WTC11 (cell line): ENCODE measurements around the gene CEACAM3. TPM values are rescaled to one million over a fixed set of nuclear protein-coding genes. Genes with fewer than 3 reads are reported as not detected.

Experiments
- ATAC-seq: fragments of 200-7000 bp; cut with Tn5 transposase; 2 replicates; pipeline ENCODE4 v1.10.0; 2021; ENCODE audit warnings: mild to moderate bottlenecking, moderate library complexity
- CTCF ChIA-PET: fragments of 300-600 bp; sonication (Branson Sonifier 250); formaldehyde crosslinking; loops from one replicate; lab custom pipeline; 2021; ENCODE audit warnings: antibody characterized with exemption; lab: Charles Lee
- POLR2A ChIA-PET: fragments of 350-600 bp; sonication (Branson Sonifier 250); formaldehyde crosslinking; loops from one replicate; lab custom pipeline; 2021; ENCODE audit warnings: antibody characterized with exemption; lab: Charles Lee
- DNase-seq: peaks from one replicate; pipeline ENCODE4 v3.0.0; 2021; ENCODE audit warnings: low spot score
- H3K27ac Mint-ChIP-seq: 2 replicates; pipeline ENCODE4 v1.8.0; 2021; ENCODE audit warnings: mixed read lengths
- H3K27me3 Mint-ChIP-seq: 2 replicates; pipeline ENCODE4 v1.8.0; 2021; ENCODE audit warnings: low read depth, mild to moderate bottlenecking, moderate library complexity, mixed read lengths
- H3K36me3 Mint-ChIP-seq: 2 replicates; pipeline ENCODE4 v1.8.0; 2021; ENCODE audit warnings: mixed read lengths
- H3K4me1 Mint-ChIP-seq: 2 replicates; pipeline ENCODE4 v1.8.0; 2022; ENCODE audit warnings: mixed read lengths
- H3K4me3 Mint-ChIP-seq: 2 replicates; pipeline ENCODE4 v1.8.0; 2021; ENCODE audit warnings: mild to moderate bottlenecking, moderate library complexity, mixed read lengths
- H3K9me3 Mint-ChIP-seq: 2 replicates; pipeline ENCODE4 v1.8.0; 2021; ENCODE audit warnings: mixed read lengths
- ATF1 ChIP-seq: sonication (generic); formaldehyde crosslinking; IDR thresholded peaks from 2 replicates; pipeline ENCODE4 v1.8.1; 2023; ENCODE audit warnings: mild to moderate bottlenecking, moderate library complexity, missing genetic modification reagents
- CBFB ChIP-seq: sonication (generic); formaldehyde crosslinking; IDR thresholded peaks from 2 replicates; pipeline ENCODE4 v1.8.1; 2022; ENCODE audit warnings: mild to moderate bottlenecking, low read depth, missing genetic modification reagents
- CDX4 ChIP-seq: fragments of 250-450 bp; sonication (Bioruptor Pico); IDR thresholded peaks from 2 replicates; pipeline ENCODE4 v1.9.0; 2021; ENCODE audit warnings: moderate library complexity, mild to moderate bottlenecking, inconsistent platforms, borderline replicate concordance
- CREM ChIP-seq: sonication (generic); formaldehyde crosslinking; IDR thresholded peaks from 2 replicates; pipeline ENCODE4 v1.8.1; 2022; ENCODE audit warnings: mild to moderate bottlenecking, missing genetic modification reagents, moderate library complexity
- ELF4 ChIP-seq: sonication (generic); formaldehyde crosslinking; IDR thresholded peaks from 2 replicates; pipeline ENCODE4 v1.8.1; 2022; ENCODE audit warnings: low read depth, mild to moderate bottlenecking, moderate library complexity, missing genetic modification reagents
- ERG ChIP-seq: fragments of 250-450 bp; sonication (Bioruptor Pico); IDR thresholded peaks from 2 replicates; pipeline ENCODE4 v1.8.0; 2021; ENCODE audit warnings: mild to moderate bottlenecking
- FOXK1 ChIP-seq: sonication (generic); formaldehyde crosslinking; IDR thresholded peaks from 2 replicates; pipeline ENCODE4 v1.8.0; 2022; ENCODE audit warnings: mild to moderate bottlenecking, moderate library complexity, missing genetic modification reagents
- GTF2I ChIP-seq: fragments of 250-450 bp; sonication (Bioruptor Pico); conservative IDR thresholded peaks from 2 replicates; pipeline ENCODE4 v1.4.0; 2021; ENCODE audit warnings: mild to moderate bottlenecking
- JAZF1 ChIP-seq: fragments of 250-450 bp; sonication (Bioruptor Pico); IDR thresholded peaks from 2 replicates; pipeline ENCODE4 v1.9.0; 2021; ENCODE audit warnings: moderate library complexity, mild to moderate bottlenecking, inconsistent platforms
- JUN ChIP-seq: sonication (generic); formaldehyde crosslinking; IDR thresholded peaks from 2 replicates; pipeline ENCODE4 v1.8.0; 2023; ENCODE audit warnings: mild to moderate bottlenecking, missing genetic modification reagents
- KAT7 ChIP-seq: sonication (generic); formaldehyde crosslinking; IDR thresholded peaks from 2 replicates; pipeline ENCODE4 v1.8.1; 2023; ENCODE audit warnings: missing genetic modification reagents, mild to moderate bottlenecking, borderline replicate concordance
- MXD4 ChIP-seq: fragments of 250-450 bp; sonication (Bioruptor Pico); IDR thresholded peaks from 2 replicates; pipeline ENCODE4 v1.8.0; 2021; ENCODE audit warnings: mild to moderate bottlenecking, moderate library complexity, borderline replicate concordance
- NR3C1 ChIP-seq: sonication (generic); formaldehyde crosslinking; conservative IDR thresholded peaks from 2 replicates; pipeline ENCODE4 v1.8.1; 2023; ENCODE audit warnings: low read depth, mild to moderate bottlenecking, missing genetic modification reagents
- PRRX2 ChIP-seq: fragments of 250-450 bp; sonication (Bioruptor Pico); IDR thresholded peaks from 2 replicates; pipeline ENCODE4 v1.8.0; 2021; ENCODE audit warnings: mild to moderate bottlenecking
- SMAD3 ChIP-seq: sonication (generic); formaldehyde crosslinking; IDR thresholded peaks from 2 replicates; pipeline ENCODE4 v1.8.0; 2022; ENCODE audit warnings: missing genetic modification reagents, mild to moderate bottlenecking, borderline replicate concordance
- SMAD4 ChIP-seq: sonication (generic); formaldehyde crosslinking; IDR thresholded peaks from 2 replicates; pipeline ENCODE4 v1.8.0; 2022; ENCODE audit warnings: mild to moderate bottlenecking, missing genetic modification reagents
- STAT6 ChIP-seq: sonication (generic); formaldehyde crosslinking; conservative IDR thresholded peaks from 2 replicates; pipeline ENCODE4 v1.8.1; 2023; ENCODE audit warnings: mild to moderate bottlenecking, low read depth, missing genetic modification reagents, moderate library complexity
- TCF7 ChIP-seq: sonication (generic); formaldehyde crosslinking; IDR thresholded peaks from 2 replicates; pipeline ENCODE4 v1.8.0; 2022; ENCODE audit warnings: mild to moderate bottlenecking, low read depth, missing genetic modification reagents, moderate library complexity
- TEAD1 ChIP-seq: sonication (generic); formaldehyde crosslinking; IDR thresholded peaks from 2 replicates; pipeline ENCODE4 v1.8.0; 2022; ENCODE audit warnings: mild to moderate bottlenecking, missing genetic modification reagents
- TEAD4 ChIP-seq: sonication (generic); formaldehyde crosslinking; IDR thresholded peaks from 2 replicates; pipeline ENCODE4 v1.8.0; 2022; ENCODE audit warnings: mild to moderate bottlenecking, missing genetic modification reagents
- USF1 ChIP-seq: sonication (generic); formaldehyde crosslinking; IDR thresholded peaks from 2 replicates; pipeline ENCODE4 v1.8.0; 2022; ENCODE audit warnings: mild to moderate bottlenecking, missing genetic modification reagents
- ZNF121 ChIP-seq: sonication (generic); formaldehyde crosslinking; IDR thresholded peaks from 2 replicates; pipeline ENCODE4 v1.8.0; 2023; ENCODE audit warnings: missing genetic modification reagents
- ZNF138 ChIP-seq: sonication (generic); formaldehyde crosslinking; conservative IDR thresholded peaks from 2 replicates; pipeline ENCODE4 v1.8.1; 2022; ENCODE audit warnings: mild to moderate bottlenecking, moderate library complexity, missing genetic modification reagents
- ZNF263 ChIP-seq: sonication (generic); formaldehyde crosslinking; IDR thresholded peaks from 2 replicates; pipeline ENCODE4 v1.8.1; 2022; ENCODE audit warnings: low read depth, mild to moderate bottlenecking, moderate library complexity, missing genetic modification reagents
- ZNF671 ChIP-seq: fragments of 250-450 bp; sonication (Bioruptor Pico); IDR thresholded peaks from 2 replicates; pipeline ENCODE4 v1.8.0; 2021; ENCODE audit warnings: mild to moderate bottlenecking
- total RNA-seq: library from RNA; stranded (reverse); gene quantifications from 3 replicates; pipeline ENCODE4 v1.2.3, GENCODE V29; 2021
- TF ChIP-seq, protein P1 (sequence below): sonication (generic); formaldehyde crosslinking; IDR thresholded peaks from 2 replicates; pipeline ENCODE4 v1.8.1; 2022; ENCODE audit warnings: mild to moderate bottlenecking, moderate library complexity, missing genetic modification reagents
- TF ChIP-seq, protein P2 (sequence below): sonication (generic); formaldehyde crosslinking; IDR thresholded peaks from 2 replicates; pipeline ENCODE4 v1.8.1; 2023; ENCODE audit warnings: mild to moderate bottlenecking, missing genetic modification reagents
- TF ChIP-seq, protein P3 (sequence below): sonication (generic); formaldehyde crosslinking; IDR thresholded peaks from 2 replicates; pipeline ENCODE4 v1.8.1; 2022; ENCODE audit warnings: low read depth, missing genetic modification reagents, borderline replicate concordance
- TF ChIP-seq, protein P4 (sequence below): sonication (generic); formaldehyde crosslinking; IDR thresholded peaks from 2 replicates; pipeline ENCODE4 v1.8.0; 2022; ENCODE audit warnings: mild to moderate bottlenecking, missing genetic modification reagents

The CEACAM3 gene
- total RNA-seq, 1 experiment from 2014 or later: not detected

- TF ChIP-seq STAT6 (CRISPR knock-in tag) (no peak), TEAD4 (no peak), ATF1 (CRISPR knock-in tag) (no peak)
- TF ChIP-seq, all 79 proteins: peak for 0
Measured at GRCh38 chr19:41843371-41843770, 47.0 kb downstream of the CEACAM3 start (continued).

GRCh38 chr19:41844601-41845000 lies 48.2 kb downstream of the CEACAM3 start, which contains the start of gene LYPD4:
TSS of gene LYPD4 (minus strand) at chr19:41844683. CDS start at chr19:41839285, 5,398 bp downstream.
- H3K27ac Mint-ChIP-seq: no peak within 1 kb of the TSS
- POLR2A ChIA-PET: no interaction called here
- H3K27me3 Mint-ChIP-seq: peaks cover 49% of the 10 kb centered on the region
- H3K9me3 Mint-ChIP-seq: peaks cover 11% of the 10 kb centered on the region
- peak; percentile 44 for DNase-seq
- peak; percentile 85 for ATAC-seq
- no peak within 1 kb of the TSS for H3K4me3 Mint-ChIP-seq
- H3K36me3 Mint-ChIP-seq: no peaks in the 10 kb centered on the region
- CTCF ChIA-PET: interaction anchor here (0.8 to 2.1 kb wide), 3 partner anchors 15 to 91 kb away, joined by 3 to 6 read pairs (median 3); no protein-coding TSS in a partner anchor
- H3K4me1 Mint-ChIP-seq: no peaks in the 10 kb centered on the region
- no peak for TF ChIP-seq ZNF138
- no peak; the same call in 1 of the 2 replicates for TF ChIP-seq TEAD1 (CRISPR knock-in tag)
- no peak for TF ChIP-seq ZNF121
- no peak for TF ChIP-seq PRRX2 (CRISPR knock-in tag)
- TF ChIP-seq MXD4 (CRISPR knock-in tag): no peak
- no peak for TF ChIP-seq ZNF263 (CRISPR knock-in tag)
- TF ChIP-seq, protein P1, sequence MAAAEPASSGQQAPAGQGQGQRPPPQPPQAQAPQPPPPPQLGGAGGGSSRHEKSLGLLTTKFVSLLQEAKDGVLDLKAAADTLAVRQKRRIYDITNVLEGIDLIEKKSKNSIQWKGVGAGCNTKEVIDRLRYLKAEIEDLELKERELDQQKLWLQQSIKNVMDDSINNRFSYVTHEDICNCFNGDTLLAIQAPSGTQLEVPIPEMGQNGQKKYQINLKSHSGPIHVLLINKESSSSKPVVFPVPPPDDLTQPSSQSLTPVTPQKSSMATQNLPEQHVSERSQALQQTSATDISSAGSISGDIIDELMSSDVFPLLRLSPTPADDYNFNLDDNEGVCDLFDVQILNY: no peak
- TF ChIP-seq SMAD3 (CRISPR knock-in tag): peak; percentile 46; the same call in 1 of the 2 replicates
- no peak for TF ChIP-seq ZNF671 (CRISPR knock-in tag)
- no peak for TF ChIP-seq NR3C1 (CRISPR knock-in tag)
- TF ChIP-seq KAT7 (CRISPR knock-in tag): no peak
- TF ChIP-seq, protein P2, sequence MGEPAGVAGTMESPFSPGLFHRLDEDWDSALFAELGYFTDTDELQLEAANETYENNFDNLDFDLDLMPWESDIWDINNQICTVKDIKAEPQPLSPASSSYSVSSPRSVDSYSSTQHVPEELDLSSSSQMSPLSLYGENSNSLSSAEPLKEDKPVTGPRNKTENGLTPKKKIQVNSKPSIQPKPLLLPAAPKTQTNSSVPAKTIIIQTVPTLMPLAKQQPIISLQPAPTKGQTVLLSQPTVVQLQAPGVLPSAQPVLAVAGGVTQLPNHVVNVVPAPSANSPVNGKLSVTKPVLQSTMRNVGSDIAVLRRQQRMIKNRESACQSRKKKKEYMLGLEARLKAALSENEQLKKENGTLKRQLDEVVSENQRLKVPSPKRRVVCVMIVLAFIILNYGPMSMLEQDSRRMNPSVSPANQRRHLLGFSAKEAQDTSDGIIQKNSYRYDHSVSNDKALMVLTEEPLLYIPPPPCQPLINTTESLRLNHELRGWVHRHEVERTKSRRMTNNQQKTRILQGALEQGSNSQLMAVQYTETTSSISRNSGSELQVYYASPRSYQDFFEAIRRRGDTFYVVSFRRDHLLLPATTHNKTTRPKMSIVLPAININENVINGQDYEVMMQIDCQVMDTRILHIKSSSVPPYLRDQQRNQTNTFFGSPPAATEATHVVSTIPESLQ (CRISPR knock-in tag): no peak
- TF ChIP-seq ERG (CRISPR knock-in tag): no peak
- TF ChIP-seq TCF7 (CRISPR knock-in tag): no peak
- TF ChIP-seq CBFB (CRISPR knock-in tag): no peak
- no peak for TF ChIP-seq USF1 (CRISPR knock-in tag)
- TF ChIP-seq GTF2I (CRISPR knock-in tag): no peak
- no peak for TF ChIP-seq SMAD4 (CRISPR knock-in tag)
- no peak for TF ChIP-seq ELF4 (CRISPR knock-in tag)
- TF ChIP-seq CDX4 (CRISPR knock-in tag): no peak
- TF ChIP-seq, protein P3, sequence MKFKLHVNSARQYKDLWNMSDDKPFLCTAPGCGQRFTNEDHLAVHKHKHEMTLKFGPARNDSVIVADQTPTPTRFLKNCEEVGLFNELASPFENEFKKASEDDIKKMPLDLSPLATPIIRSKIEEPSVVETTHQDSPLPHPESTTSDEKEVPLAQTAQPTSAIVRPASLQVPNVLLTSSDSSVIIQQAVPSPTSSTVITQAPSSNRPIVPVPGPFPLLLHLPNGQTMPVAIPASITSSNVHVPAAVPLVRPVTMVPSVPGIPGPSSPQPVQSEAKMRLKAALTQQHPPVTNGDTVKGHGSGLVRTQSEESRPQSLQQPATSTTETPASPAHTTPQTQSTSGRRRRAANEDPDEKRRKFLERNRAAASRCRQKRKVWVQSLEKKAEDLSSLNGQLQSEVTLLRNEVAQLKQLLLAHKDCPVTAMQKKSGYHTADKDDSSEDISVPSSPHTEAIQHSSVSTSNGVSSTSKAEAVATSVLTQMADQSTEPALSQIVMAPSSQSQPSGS (CRISPR knock-in tag): no peak
- TF ChIP-seq JAZF1 (CRISPR knock-in tag): no peak
- TF ChIP-seq JUN (CRISPR knock-in tag): no peak
- no peak for TF ChIP-seq FOXK1
- no peak for TF ChIP-seq CREM
- TF ChIP-seq, protein P4, sequence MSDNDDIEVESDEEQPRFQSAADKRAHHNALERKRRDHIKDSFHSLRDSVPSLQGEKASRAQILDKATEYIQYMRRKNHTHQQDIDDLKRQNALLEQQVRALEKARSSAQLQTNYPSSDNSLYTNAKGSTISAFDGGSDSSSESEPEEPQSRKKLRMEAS (CRISPR knock-in tag): peak; percentile 93
